HFFc6 (cell line): Measurements from ENCODE around the gene ATMIN. TPM values are rescaled to one million over a fixed set of nuclear protein-coding genes. Genes with fewer than 3 reads are reported as not detected.

Experiments used
- DNase-seq: peaks from one replicate; pipeline ENCODE4 v3.0.0-alpha.2; 2018
- H3K27ac Mint-ChIP-seq: 2 replicates; pipeline ENCODE4 v1.8.0; 2020; ENCODE audit warnings: mild to moderate bottlenecking, mixed read lengths
- H3K27me3 Mint-ChIP-seq: 2 replicates; pipeline ENCODE4 v1.8.0; 2021; ENCODE audit warnings: mild to moderate bottlenecking, moderate library complexity, mixed read lengths; ENCODE audit not compliant: insufficient read depth
- H3K36me3 Mint-ChIP-seq: 2 replicates; pipeline ENCODE4 v1.8.0; 2021; ENCODE audit warnings: low read depth, mixed read lengths
- H3K4me1 Mint-ChIP-seq: 2 replicates; pipeline ENCODE4 v1.8.0; 2020; ENCODE audit warnings: low read depth, mixed read lengths
- H3K4me3 Mint-ChIP-seq: 2 replicates; pipeline ENCODE4 v1.8.0; 2020; ENCODE audit warnings: mild to moderate bottlenecking, moderate library complexity, mixed read lengths
- H3K9me3 Mint-ChIP-seq: 2 replicates; pipeline ENCODE4 v1.8.0; 2020; ENCODE audit warnings: mild to moderate bottlenecking, mixed read lengths
- total RNA-seq, 6 experiments: library from RNA; stranded (reverse); fragmentation: NEBNext Ultra II Directional; extraction: Animal tissue kit (Norgen Biotek cat#: 25700); gene quantifications; 2 replicates in 1 of 6; 3 replicates in 5 of 6; pipeline ENCODE4 v1.2.3, GENCODE V29; 2021
- TF ChIP-seq, protein P1 (sequence below): fragments of 200-600 bp; sonication (generic); IDR thresholded peaks from 2 replicates; pipeline ENCODE4 v1.5.0; 2021; ENCODE audit warnings: antibody characterized with exemption, mild to moderate bottlenecking

Gene ATMIN
- total RNA-seq, 6 experiments from 2014 or later, result 24.3 to 35.6 (median 29.7) TPM

DNA sequence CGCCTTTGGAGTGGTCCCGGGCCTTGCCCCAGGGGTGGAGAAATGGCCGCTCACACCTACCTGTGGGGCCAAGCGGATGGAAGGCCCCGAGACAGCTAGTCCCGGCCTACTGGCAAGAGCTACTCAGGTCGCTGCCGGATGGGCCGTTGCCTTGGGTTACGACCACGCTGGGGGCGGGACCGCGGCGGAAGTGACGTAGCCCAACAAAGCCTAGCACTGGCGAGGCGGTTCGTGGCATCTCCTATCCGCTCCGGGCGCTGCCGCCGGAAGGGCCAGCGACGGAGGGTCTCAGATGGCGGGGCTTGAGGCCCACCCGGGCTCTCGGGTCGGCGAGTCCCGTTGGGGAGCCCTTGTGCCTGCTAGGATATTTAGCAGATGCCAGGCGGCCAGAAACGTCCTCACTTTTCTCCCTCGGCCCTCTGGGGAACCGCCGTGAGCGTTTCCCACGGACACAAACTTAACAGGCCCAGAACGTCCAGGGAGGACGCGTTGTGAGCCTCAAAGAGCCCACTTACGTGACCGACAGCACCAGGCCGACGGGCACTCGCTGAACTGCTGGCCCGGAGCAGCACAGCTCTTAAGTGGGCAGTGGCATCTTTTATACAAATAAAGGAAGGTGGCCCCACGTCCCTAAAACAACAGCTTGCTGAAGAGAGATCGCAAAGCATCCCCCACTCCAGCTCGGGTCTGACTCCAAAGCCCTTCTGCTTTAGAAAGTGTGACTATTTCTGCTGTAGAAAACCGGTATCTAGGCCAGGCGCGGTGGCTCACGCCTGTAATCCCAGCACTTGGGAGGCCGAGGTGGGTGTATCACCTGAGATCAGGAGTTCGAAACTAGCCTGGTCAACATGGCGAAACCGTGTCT is 41.7 kb downstream of the ATMIN start, which contains the start of gene C16orf46:
Gene C16orf46 (minus strand): TSS at position 163 of the 865 bp plus-strand sequence. CDS start 13,283 bp downstream, outside the sequence.
- no peak within 1 kb of the TSS; the same call in 1 of the 2 replicates for H3K27ac Mint-ChIP-seq
- H3K27me3 Mint-ChIP-seq, result peaks cover 3% of the 10 kb centered on the region; the same call in 1 of the 2 replicates
- TF ChIP-seq, protein P1, sequence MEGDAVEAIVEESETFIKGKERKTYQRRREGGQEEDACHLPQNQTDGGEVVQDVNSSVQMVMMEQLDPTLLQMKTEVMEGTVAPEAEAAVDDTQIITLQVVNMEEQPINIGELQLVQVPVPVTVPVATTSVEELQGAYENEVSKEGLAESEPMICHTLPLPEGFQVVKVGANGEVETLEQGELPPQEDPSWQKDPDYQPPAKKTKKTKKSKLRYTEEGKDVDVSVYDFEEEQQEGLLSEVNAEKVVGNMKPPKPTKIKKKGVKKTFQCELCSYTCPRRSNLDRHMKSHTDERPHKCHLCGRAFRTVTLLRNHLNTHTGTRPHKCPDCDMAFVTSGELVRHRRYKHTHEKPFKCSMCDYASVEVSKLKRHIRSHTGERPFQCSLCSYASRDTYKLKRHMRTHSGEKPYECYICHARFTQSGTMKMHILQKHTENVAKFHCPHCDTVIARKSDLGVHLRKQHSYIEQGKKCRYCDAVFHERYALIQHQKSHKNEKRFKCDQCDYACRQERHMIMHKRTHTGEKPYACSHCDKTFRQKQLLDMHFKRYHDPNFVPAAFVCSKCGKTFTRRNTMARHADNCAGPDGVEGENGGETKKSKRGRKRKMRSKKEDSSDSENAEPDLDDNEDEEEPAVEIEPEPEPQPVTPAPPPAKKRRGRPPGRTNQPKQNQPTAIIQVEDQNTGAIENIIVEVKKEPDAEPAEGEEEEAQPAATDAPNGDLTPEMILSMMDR, result no peak
- DNase-seq, result peak; percentile 95
- H3K4me1 Mint-ChIP-seq, result peaks cover 5% of the 10 kb centered on the region; the same call in 1 of the 2 replicates
- H3K9me3 Mint-ChIP-seq, result no peaks in the 10 kb centered on the region
- no peak within 1 kb of the TSS; the same call in 1 of the 2 replicates for H3K4me3 Mint-ChIP-seq
- no peaks in the 10 kb centered on the region for H3K36me3 Mint-ChIP-seq

DNA sequence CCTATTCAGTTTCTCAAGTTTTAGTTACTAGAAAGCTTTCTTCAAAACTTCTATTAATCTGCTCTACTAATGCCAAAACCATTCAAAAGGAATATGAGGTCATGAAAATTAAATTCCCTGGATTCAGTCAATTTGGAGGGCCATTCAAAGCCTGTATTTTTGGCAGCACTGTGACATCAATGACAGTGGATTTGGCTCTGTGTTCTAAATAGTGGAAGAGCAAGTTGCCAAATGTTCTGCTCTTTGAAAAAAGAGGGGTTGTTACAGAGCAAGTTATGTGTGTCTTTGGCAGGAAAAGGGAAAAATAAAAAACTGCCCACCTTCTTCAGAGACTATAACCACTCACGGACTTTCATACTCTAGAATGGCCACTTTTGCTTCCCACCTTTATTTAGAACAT is 44.6 kb downstream of the ATMIN start:
- Mint-ChIP-seq H3K9me3 (no peaks in the 10 kb centered on the region), H3K27ac (no peak overlapping the region)

DNA sequence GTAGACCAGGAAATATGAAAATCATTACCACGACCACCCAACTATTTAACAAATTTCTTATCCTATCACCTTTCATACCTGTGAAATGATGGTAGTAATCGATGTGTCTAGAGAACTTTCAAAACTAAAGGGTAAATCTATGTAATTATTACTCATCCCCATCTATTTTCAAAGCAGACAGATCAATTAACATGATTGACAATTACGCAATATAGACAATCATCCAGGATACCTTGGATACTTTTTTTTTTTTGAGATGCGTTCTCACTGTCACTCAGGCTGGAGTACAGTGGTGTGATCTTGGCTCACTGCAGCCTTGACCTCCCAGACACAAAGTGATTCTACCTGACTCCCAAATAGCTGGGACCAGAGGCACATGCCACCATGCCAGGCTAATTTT is 45.4 kb downstream of the ATMIN start:
- no peaks in the 10 kb centered on the region; the same call in 1 of the 2 replicates for H3K27me3 Mint-ChIP-seq

More for the DNA sequence above, 44.6 kb downstream of the ATMIN start:
- no peaks in the 10 kb centered on the region; the same call in 1 of the 2 replicates for H3K27me3 Mint-ChIP-seq
- no peaks in the 10 kb centered on the region for H3K36me3 Mint-ChIP-seq
- H3K4me1 Mint-ChIP-seq, result peaks cover 5% of the 10 kb centered on the region; the same call in 1 of the 2 replicates
- DNase-seq, result no peak
- no peak overlapping the region for H3K4me3 Mint-ChIP-seq
- TF ChIP-seq, protein P1, result no peak

DNA sequence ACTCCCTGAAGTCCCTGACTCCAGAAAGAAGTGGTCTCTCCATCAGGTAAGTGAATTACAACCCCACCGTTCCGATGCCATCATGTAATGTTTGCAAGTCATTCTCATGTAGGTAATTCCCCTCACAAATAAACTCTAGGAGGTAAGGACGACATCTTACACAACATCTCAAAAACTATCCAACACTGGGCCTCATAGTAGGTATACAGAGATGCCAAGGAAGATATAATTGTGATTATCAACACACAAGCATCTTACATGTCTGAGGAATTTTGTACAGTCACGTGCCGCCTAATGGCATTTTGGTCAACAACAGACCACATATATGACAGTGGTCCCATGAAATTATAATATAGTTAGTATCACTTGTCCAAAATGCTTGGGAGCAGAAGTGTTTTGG is 53.2 kb downstream of the ATMIN start:
- Mint-ChIP-seq H3K9me3 (no peaks in the 10 kb centered on the region), H3K27ac (no peak overlapping the region), H3K27me3 (no peaks in the 10 kb centered on the region), H3K4me1 (no peaks in the 10 kb centered on the region), H3K4me3 (no peak overlapping the region), H3K36me3 (no peaks in the 10 kb centered on the region)
- DNase-seq, result no peak
- TF ChIP-seq, protein P1, result no peak

More for the DNA sequence above, 45.4 kb downstream of the ATMIN start:
- peaks cover 5% of the 10 kb centered on the region; the same call in 1 of the 2 replicates for H3K4me1 Mint-ChIP-seq
- no peak for DNase-seq
- H3K27ac Mint-ChIP-seq, result no peak overlapping the region
- H3K4me3 Mint-ChIP-seq, result no peak overlapping the region
- TF ChIP-seq, protein P1, result no peak
- no peaks in the 10 kb centered on the region for H3K9me3 Mint-ChIP-seq
- no peaks in the 10 kb centered on the region for H3K36me3 Mint-ChIP-seq

DNA sequence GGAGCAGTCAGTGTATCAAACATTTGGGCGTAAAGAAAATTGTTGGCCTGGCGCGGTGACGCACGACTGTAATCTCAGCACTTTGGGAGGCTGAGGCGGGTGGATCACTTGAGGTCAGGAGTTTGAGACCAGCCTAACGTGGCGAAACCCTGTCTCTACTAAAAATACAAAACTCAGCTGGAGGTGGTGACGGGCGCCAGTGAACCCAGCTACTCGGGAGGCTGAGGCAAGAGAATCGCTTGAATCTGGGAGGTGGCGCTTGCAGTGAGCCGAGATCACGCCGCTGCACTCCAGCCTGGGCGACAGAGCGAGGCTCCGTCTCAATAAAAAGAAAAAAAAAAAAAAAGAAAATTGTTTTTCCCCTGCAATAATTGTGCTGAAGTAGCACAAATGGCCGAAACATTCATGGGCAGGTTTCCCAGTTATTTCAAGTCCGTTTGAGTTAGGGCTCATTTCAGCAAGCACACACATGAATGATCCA is 59.2 kb downstream of the ATMIN start:
- TF ChIP-seq, protein P1, result no peak
- Mint-ChIP-seq H3K27me3 (peaks cover 3% of the 10 kb centered on the region), H3K4me1 (peaks cover 18% of the 10 kb centered on the region), H3K36me3 (no peaks in the 10 kb centered on the region), H3K4me3 (peak overlapping the region; percentile 87), H3K9me3 (no peaks in the 10 kb centered on the region), H3K27ac (0 out of 2 replicates have a peak overlapping the region, but pooled peaks have one; percentile 58)
- no peak for DNase-seq
